HCT116 (cell line): ENCODE measurements around the gene TCF21. TPM values are rescaled to one million over a fixed set of nuclear protein-coding genes. Genes with fewer than 3 reads are reported as not detected.

ENCODE experiments used
- ATAC-seq: fragments of 200-7000 bp; cut with Tn5 transposase; 2 replicates; pipeline ENCODE4 v1.9.1; 2020; ENCODE audit warnings: mild to moderate bottlenecking, moderate library complexity
- BruUV-seq: library from RNA; stranded (reverse); fragments of 400-500 nt; replicated peaks from 2 replicates; lab custom pipeline; 2021; lab: Mats Ljungman, UMichigan
- CTCF ChIA-PET: fragments of 300-600 bp; sonication (Branson Sonifier 250); formaldehyde crosslinking; loops from one replicate; lab custom pipeline; 2021; ENCODE audit warnings: antibody characterized with exemption; lab: Charles Lee
- POLR2A ChIA-PET: fragments of 300-600, 350-600 bp; sonication (Branson Sonifier 250); formaldehyde crosslinking; loops from one replicate; lab custom pipeline; 2021; ENCODE audit warnings: antibody characterized with exemption; lab: Charles Lee
- RAD21 ChIA-PET, 2 experiments: fragments of 300-600 bp; sonication (Branson Sonifier 250); formaldehyde crosslinking; loops; one replicate each; lab custom pipeline; 2023; ENCODE audit warnings: low total read pairs in 2 of 2; ENCODE audit not compliant: uncharacterized antibody in 2 of 2, unreplicated experiment in 2 of 2, low non-redundant PET in 1 of 2; lab: Charles Lee
- DNase-seq: peaks from one replicate; pipeline ENCODE4 v3.0.0-alpha.2; 2010; ENCODE audit warnings: low read depth, low spot score
- H2AFZ ChIP-seq: fragments of 200-600 bp; shearing (Covaris generic), sonication (generic); 2 replicates; pipeline ENCODE4 v1.6.1; 2017; ENCODE audit warnings: low read depth, mixed run types, mixed read lengths, antibody characterized with exemption, low read length; ENCODE audit not compliant: poor library complexity, severe bottlenecking
- H3K27ac ChIP-seq: 2 replicates; pipeline ENCODE4 v1.5.1; 2012; ENCODE audit warnings: low read depth, low read length
- H3K27me3 ChIP-seq: fragments of 200-600 bp; sonication (generic); 2 replicates; pipeline ENCODE4 v1.6.1; 2016; ENCODE audit warnings: mixed run types, low read length, mixed read lengths; ENCODE audit not compliant: insufficient read depth
- H3K36me3 ChIP-seq, 2 experiments: fragments of 200-500 bp in 1 of 2; fragments of 200-600 bp in 1 of 2; sonication (Bioruptor generic) in 1 of 2; sonication (generic) in 1 of 2; 2 replicates each; pipeline versions ENCODE4 v1.5.1 to v1.6.1; 2014 to 2016; ENCODE audit warnings: low read length in 2 of 2, inconsistent platforms in 1 of 2, mixed read lengths in 1 of 2, mixed run types in 1 of 2; ENCODE audit not compliant: insufficient read depth in 2 of 2, control insufficient read depth in 1 of 2
- H3K4me1 ChIP-seq, 2 experiments: fragments of 200-600 bp in 1 of 2; sonication (generic) in 1 of 2; 2 replicates each; pipeline versions ENCODE4 v1.5.1 to v1.6.1; 2012 to 2017; ENCODE audit warnings: low read length in 2 of 2, inconsistent platforms in 1 of 2, mild to moderate bottlenecking in 1 of 2, mixed read lengths in 1 of 2, mixed run types in 1 of 2, moderate library complexity in 1 of 2; ENCODE audit not compliant: insufficient read depth in 2 of 2, control insufficient read depth in 1 of 2
- H3K4me2 ChIP-seq: fragments of 200-600 bp; sonication (generic); 2 replicates; pipeline ENCODE4 v1.6.1; 2017; ENCODE audit warnings: mixed run types, low read length, mixed read lengths
- H3K4me3 ChIP-seq, 2 experiments: fragments of 200-600 bp in 1 of 2; sonication (generic) in 1 of 2; replicated peaks in 1 of 2; 2 replicates each; pipeline ENCODE4 v1.5.1; 2011 to 2016; ENCODE audit warnings: low read length in 2 of 2, control low read depth in 1 of 2, low read depth in 1 of 2, mild to moderate bottlenecking in 1 of 2, mixed read lengths in 1 of 2, mixed run types in 1 of 2
- H3K79me2 ChIP-seq: fragments of 200-600 bp; sonication (generic); 2 replicates; pipeline ENCODE4 v1.6.1; 2017; ENCODE audit warnings: mild to moderate bottlenecking, mixed run types, low read length, moderate library complexity, mixed read lengths; ENCODE audit not compliant: insufficient read depth
- H3K9ac ChIP-seq: fragments of 200-600 bp; sonication (generic); 2 replicates; pipeline ENCODE4 v1.6.1; 2016; ENCODE audit warnings: low read length, mixed read lengths
- H3K9me2 ChIP-seq: fragments of 200-600 bp; sonication (generic), shearing (Covaris generic); 2 replicates; pipeline ENCODE4 v1.6.1; 2017; ENCODE audit warnings: mixed run types, mild to moderate bottlenecking, moderate library complexity; ENCODE audit not compliant: insufficient read depth
- H3K9me3 ChIP-seq, 2 experiments: fragments of 200-500 bp in 1 of 2; fragments of 200-600 bp in 1 of 2; sonication (Bioruptor generic) in 1 of 2; sonication (generic) in 1 of 2; 2 replicates each; pipeline ENCODE4 v1.6.1; 2014 to 2017; ENCODE audit warnings: low read length in 2 of 2, mixed read lengths in 2 of 2, inconsistent platforms in 1 of 2, low read depth in 1 of 2, mild to moderate bottlenecking in 1 of 2, mixed run types in 1 of 2, moderate library complexity in 1 of 2; ENCODE audit not compliant: control insufficient read depth in 1 of 2, insufficient read depth in 1 of 2
- H4K20me1 ChIP-seq: fragments of 200-600 bp; sonication (generic), shearing (Covaris generic); 2 replicates; pipeline ENCODE4 v1.6.1; 2017; ENCODE audit warnings: mixed run types, mild to moderate bottlenecking, moderate library complexity; ENCODE audit not compliant: insufficient read depth
- CBX3 ChIP-seq: IDR thresholded peaks from 2 replicates; pipeline ENCODE4 v1.6.1; 2012; ENCODE audit warnings: low read depth
- CEBPB ChIP-seq: IDR thresholded peaks from 2 replicates; pipeline ENCODE4 v1.6.1; 2012; ENCODE audit warnings: low read depth
- EGR1 ChIP-seq: IDR thresholded peaks from 2 replicates; pipeline ENCODE4 v1.6.1; 2012; ENCODE audit warnings: low read depth
- ELF1 ChIP-seq: IDR thresholded peaks from 2 replicates; pipeline ENCODE4 v1.6.1; 2012; ENCODE audit warnings: low read depth, borderline replicate concordance
- EZH2 ChIP-seq: fragments of 200-600 bp; sonication (generic); IDR thresholded peaks from 2 replicates; pipeline ENCODE4 v1.6.1; 2017; ENCODE audit warnings: antibody characterized with exemption, mixed run types
- EZH2phosphoT487 ChIP-seq: fragments of 200-600 bp; IDR thresholded peaks from 2 replicates; pipeline ENCODE4 v1.6.1; 2018; ENCODE audit warnings: antibody characterized with exemption, borderline replicate concordance
- FOSL1 ChIP-seq: IDR thresholded peaks from 2 replicates; pipeline ENCODE4 v1.6.1; 2012; ENCODE audit warnings: low read depth
- JUND ChIP-seq: IDR thresholded peaks from 2 replicates; pipeline ENCODE4 v1.6.1; 2012
- POLR2A ChIP-seq: IDR thresholded peaks from 2 replicates; pipeline ENCODE4 v1.7.0; 2011; ENCODE audit warnings: borderline replicate concordance; ENCODE audit not compliant: insufficient read depth, insufficient read length; ENCODE audit errors: extremely low read depth
- POLR2AphosphoS5 ChIP-seq: IDR thresholded peaks from 2 replicates; pipeline ENCODE4 v1.6.1; 2011; ENCODE audit warnings: mild to moderate bottlenecking, low read depth, low read length, moderate library complexity
- RAD21 ChIP-seq: IDR thresholded peaks from 2 replicates; pipeline ENCODE4 v1.6.1; 2012; ENCODE audit warnings: low read depth, mild to moderate bottlenecking
- SIN3A ChIP-seq: IDR thresholded peaks from 2 replicates; pipeline ENCODE4 v1.6.1; 2012; ENCODE audit warnings: low read depth
- SP1 ChIP-seq: IDR thresholded peaks from 2 replicates; pipeline ENCODE4 v1.6.1; 2012; ENCODE audit warnings: low read depth
- SRF ChIP-seq: IDR thresholded peaks from 2 replicates; pipeline ENCODE4 v1.6.1; 2012; ENCODE audit warnings: low read depth
- TCF7L2 ChIP-seq: IDR thresholded peaks from 2 replicates; pipeline ENCODE4 v1.7.0; 2011; ENCODE audit warnings: borderline replicate concordance, inconsistent platforms; ENCODE audit not compliant: insufficient read depth, insufficient read length; ENCODE audit errors: extremely low read depth
- YY1 ChIP-seq: IDR thresholded peaks from 2 replicates; pipeline ENCODE4 v1.6.1; 2011; ENCODE audit warnings: low read length, low read depth, moderate library complexity, mild to moderate bottlenecking; ENCODE audit not compliant: insufficient replicate concordance; ENCODE audit errors: extremely low read depth
- ZNF274 ChIP-seq: fragments of 200-500 bp; sonication (Bioruptor generic); IDR thresholded peaks from 2 replicates; pipeline ENCODE4 v1.6.1; 2014; ENCODE audit warnings: mild to moderate bottlenecking, low read depth, low read length, inconsistent platforms
- intact Hi-C: fragments of 100-400 bp; cut with micrococcal nuclease; formaldehyde crosslinking; loops from 2 replicates; pipeline ENCODE4 v1.10.0; 2022
- total RNA-seq: library from RNA; stranded (reverse); gene quantifications from one replicate; pipeline ENCODE4 v1.2.1, GENCODE V29; 2021; ENCODE audit not compliant: unreplicated experiment
- TF ChIP-seq, protein P1 (sequence below): IDR thresholded peaks from 2 replicates; pipeline ENCODE4 v1.6.1; 2012

TCF21 gene
- total RNA-seq, 1 experiment from 2014 or later: 0.20 TPM

DNA sequence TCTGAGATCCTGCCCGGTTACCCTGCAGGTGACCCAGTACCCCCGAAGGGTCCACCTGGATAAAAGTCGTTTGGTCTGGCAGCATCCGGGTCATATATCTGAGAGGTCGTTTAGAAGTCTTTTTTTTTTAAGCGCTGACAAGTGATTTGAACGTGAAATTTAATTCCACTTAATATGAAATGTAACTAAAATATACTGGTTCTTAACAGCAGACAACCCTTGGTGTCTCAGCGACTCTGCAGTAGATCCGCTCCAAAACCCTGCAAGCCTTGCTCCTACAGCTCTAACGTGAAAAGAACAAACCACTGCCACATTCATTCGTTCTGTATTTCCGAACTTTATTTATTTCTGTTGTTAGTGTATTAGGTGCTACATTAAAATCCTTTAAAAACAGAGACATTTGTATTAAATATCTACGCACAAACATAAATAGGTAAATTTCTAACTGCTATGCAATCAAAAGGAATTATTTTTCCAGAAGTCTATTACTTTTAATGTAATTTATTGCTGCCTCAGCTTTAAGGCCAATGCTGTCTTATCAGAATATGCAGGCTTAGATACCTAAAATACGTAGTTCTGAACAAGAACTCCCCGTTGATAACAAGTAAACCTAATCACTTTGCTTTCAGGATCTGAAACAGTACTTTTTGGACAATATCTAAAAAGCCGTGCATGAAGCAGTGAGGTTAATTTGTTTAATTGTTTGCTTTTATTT lies 33.5 kb upstream of the TCF21 start (continued):
- TF ChIP-seq CEBPB (no peak), ZNF274 (no peak), JUND (no peak), TCF7L2 (no peak), ELF1 (no peak), SRF (no peak), RAD21 (no peak)

DNA sequence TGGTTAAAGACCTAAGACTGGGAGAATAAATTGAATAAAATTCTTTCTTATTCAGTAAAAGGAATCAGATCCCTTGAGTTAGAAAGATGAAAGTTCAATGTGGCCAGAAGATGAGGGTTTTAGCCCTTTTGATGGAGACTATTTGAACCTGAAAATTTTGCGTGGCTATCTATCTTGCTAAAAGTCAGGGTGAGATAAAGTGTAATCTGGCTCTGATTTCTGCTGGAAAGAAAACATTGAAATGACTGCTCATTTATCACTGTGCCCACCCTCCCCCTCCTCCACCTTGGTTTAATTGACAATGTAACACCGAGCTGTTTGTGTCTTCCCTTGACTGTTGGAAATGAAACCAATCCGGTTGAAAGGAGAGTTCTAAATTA lies 32.9 kb upstream of the TCF21 start:
- ChIA-PET RAD21 (no interaction called here), POLR2A (no interaction called here), CTCF (no interaction called here)
- no peaks in the 10 kb centered on the region for H4K20me1 ChIP-seq
- H3K9me3 ChIP-seq: no peaks in the 10 kb centered on the region
- no peak overlapping the region for H2AFZ ChIP-seq
- no peak for ATAC-seq
- no peak for TF ChIP-seq SRF
- TF ChIP-seq ZNF274: no peak
- TF ChIP-seq EZH2phosphoT487: no peak
- TF ChIP-seq SP1: no peak
- TF ChIP-seq ELF1: no peak
- no peak for TF ChIP-seq YY1
- no peak for TF ChIP-seq EZH2
- TF ChIP-seq RAD21: no peak
- TF ChIP-seq, protein P1, sequence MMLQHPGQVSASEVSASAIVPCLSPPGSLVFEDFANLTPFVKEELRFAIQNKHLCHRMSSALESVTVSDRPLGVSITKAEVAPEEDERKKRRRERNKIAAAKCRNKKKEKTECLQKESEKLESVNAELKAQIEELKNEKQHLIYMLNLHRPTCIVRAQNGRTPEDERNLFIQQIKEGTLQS: no peak
- TF ChIP-seq POLR2A: no peak
- no peak for TF ChIP-seq POLR2AphosphoS5
- TF ChIP-seq CBX3: no peak
- TF ChIP-seq CEBPB: no peak
- no peak for TF ChIP-seq FOSL1
- no peak for TF ChIP-seq EGR1
- TF ChIP-seq JUND: no peak
- TF ChIP-seq SIN3A: no peak
- TF ChIP-seq TCF7L2: no peak
- H3K79me2 ChIP-seq: no peaks in the 10 kb centered on the region
- H3K27ac ChIP-seq: no peak overlapping the region
- no peaks in the 10 kb centered on the region for H3K36me3 ChIP-seq
- no peak overlapping the region for H3K4me2 ChIP-seq
- H3K9ac ChIP-seq: no peak overlapping the region
- H3K4me1 ChIP-seq: no peaks in the 10 kb centered on the region
- H3K9me2 ChIP-seq: no peaks in the 10 kb centered on the region
- no peak overlapping the region for H3K4me3 ChIP-seq
- intact Hi-C loops: no loop called here
- H3K27me3 ChIP-seq: no peaks in the 10 kb centered on the region
- no TSS peak for BruUV-seq
- DNase-seq: no peak
